ENCODE results near the gene CTSF.
"Not testable (repeated sequence)": the region's sequence is repeated elsewhere in the genome, so short reads cannot be mapped to it uniquely, and the experiment has no call there.

The CTSF gene

GRCh38 chr11:66546368-66546965 is 21.9 kb downstream of the CTSF start, which contains the start of gene ACTN3:
ACTN3 (plus strand) TSS chr11:66546903; CDS start chr11:66546938, 35 bp downstream.
- in situ Hi-C loops (cut with MboI; ENCODE audit: low sequenced_read_pairs, unreplicated experiment), result no loop called here
- DNase-seq (ENCODE audit: low spot score), result peak; percentile 67
- TF ChIP-seq, protein P1, sequence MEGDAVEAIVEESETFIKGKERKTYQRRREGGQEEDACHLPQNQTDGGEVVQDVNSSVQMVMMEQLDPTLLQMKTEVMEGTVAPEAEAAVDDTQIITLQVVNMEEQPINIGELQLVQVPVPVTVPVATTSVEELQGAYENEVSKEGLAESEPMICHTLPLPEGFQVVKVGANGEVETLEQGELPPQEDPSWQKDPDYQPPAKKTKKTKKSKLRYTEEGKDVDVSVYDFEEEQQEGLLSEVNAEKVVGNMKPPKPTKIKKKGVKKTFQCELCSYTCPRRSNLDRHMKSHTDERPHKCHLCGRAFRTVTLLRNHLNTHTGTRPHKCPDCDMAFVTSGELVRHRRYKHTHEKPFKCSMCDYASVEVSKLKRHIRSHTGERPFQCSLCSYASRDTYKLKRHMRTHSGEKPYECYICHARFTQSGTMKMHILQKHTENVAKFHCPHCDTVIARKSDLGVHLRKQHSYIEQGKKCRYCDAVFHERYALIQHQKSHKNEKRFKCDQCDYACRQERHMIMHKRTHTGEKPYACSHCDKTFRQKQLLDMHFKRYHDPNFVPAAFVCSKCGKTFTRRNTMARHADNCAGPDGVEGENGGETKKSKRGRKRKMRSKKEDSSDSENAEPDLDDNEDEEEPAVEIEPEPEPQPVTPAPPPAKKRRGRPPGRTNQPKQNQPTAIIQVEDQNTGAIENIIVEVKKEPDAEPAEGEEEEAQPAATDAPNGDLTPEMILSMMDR (IDR thresholded peaks at IDR 0.05; ENCODE audit: borderline replicate concordance, control extremely low read depth, extremely low read depth, insufficient read depth, missing control alignments), result no peak

- in situ Hi-C loops (cut with MboI; ENCODE audit: low sequenced_read_pairs, unreplicated experiment), result no loop called here
- TF ChIP-seq, protein P1 (IDR thresholded peaks at IDR 0.05; ENCODE audit: borderline replicate concordance, control extremely low read depth, extremely low read depth, insufficient read depth, missing control alignments), result no peak
- peak; percentile 99 for DNase-seq (ENCODE audit: low spot score)
These were observed 22.6 kb downstream of the CTSF start, which contains the start of gene ZDHHC24 for GRCh38 chr11:66545701-66546367. ZDHHC24 (minus strand) TSS chr11:66546048; CDS start chr11:66546003, 45 bp downstream.

- in situ Hi-C loops (cut with MboI; ENCODE audit: low sequenced_read_pairs, unreplicated experiment); DNase-seq (ENCODE audit: low spot score): not testable (repeated sequence)
These were observed 23.5 kb downstream of the CTSF start for GRCh38 chr11:66544952-66545351.

GRCh38 chr11:66543263-66544107 is 24.9 kb downstream of the CTSF start:
- TF ChIP-seq, protein P1 (IDR thresholded peaks at IDR 0.05; ENCODE audit: borderline replicate concordance, control extremely low read depth, extremely low read depth, insufficient read depth, missing control alignments), result peak; percentile 64
- in situ Hi-C loops (cut with MboI; ENCODE audit: low sequenced_read_pairs, unreplicated experiment), result no loop called here
- peak; percentile 76 for DNase-seq (ENCODE audit: low spot score)

GRCh38 chr11:66542362-66542761 is 26.0 kb downstream of the CTSF start:
- DNase-seq (ENCODE audit: low spot score), result no peak
- TF ChIP-seq, protein P1 (IDR thresholded peaks at IDR 0.05; ENCODE audit: borderline replicate concordance, control extremely low read depth, extremely low read depth, insufficient read depth, missing control alignments), result no peak
- in situ Hi-C loops (cut with MboI; ENCODE audit: low sequenced_read_pairs, unreplicated experiment), result no loop called here

- in situ Hi-C loops (cut with MboI; ENCODE audit: low sequenced_read_pairs, unreplicated experiment), result no loop called here
These were observed 26.5 kb downstream of the CTSF start for GRCh38 chr11:66541892-66542291.

DNA sequence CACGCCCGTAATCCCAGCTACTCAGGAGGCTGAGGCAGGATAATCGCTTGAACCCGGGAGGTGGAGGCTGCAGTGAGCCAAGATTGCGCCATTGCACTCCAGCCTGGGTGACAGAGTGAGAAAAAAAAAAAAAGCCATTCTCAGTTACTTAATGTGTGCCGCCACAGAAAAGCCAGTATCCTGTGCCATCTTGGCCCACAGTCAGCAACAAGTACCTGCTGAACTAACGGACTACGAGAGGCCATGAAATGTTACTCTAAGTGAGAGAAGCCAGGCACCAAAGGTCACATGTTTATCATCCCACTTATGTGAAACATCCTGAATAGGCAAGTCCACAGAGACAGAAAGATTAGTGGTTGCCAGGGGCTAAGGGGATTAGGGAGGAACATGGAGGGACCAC is 27.8 kb downstream of the CTSF start:
- DNase-seq (ENCODE audit: low spot score); in situ Hi-C loops (cut with MboI; ENCODE audit: low sequenced_read_pairs, unreplicated experiment): not testable (repeated sequence)

More at GRCh38 chr11:66541892-66542291, 26.5 kb downstream of the CTSF start:
- TF ChIP-seq, protein P1 (IDR thresholded peaks at IDR 0.05; ENCODE audit: borderline replicate concordance, control extremely low read depth, extremely low read depth, insufficient read depth, missing control alignments), result no peak
- DNase-seq (ENCODE audit: low spot score), result no peak
